Liver (tissue), 9 donors: Measurements from ENCODE around the gene RAB22A. TPM values are rescaled to one million over a fixed set of nuclear protein-coding genes. Genes with fewer than 3 reads are reported as not detected.
"Not testable (repeated sequence)": the region's sequence is repeated elsewhere in the genome, so short reads cannot be mapped to it uniquely, and the experiment has no call there.

Source experiments
- DNase-seq: peaks from one replicate; pipeline ENCODE4 v3.0.0-alpha.2; 2017; ENCODE audit warnings: low spot score
- H3K27ac ChIP-seq, 2 donors: one replicate each; pipeline ENCODE4 v1.7.0; 2013; ENCODE audit warnings: inconsistent platforms in 2 of 2, low read length in 2 of 2, control low read depth in 1 of 2, low read depth in 1 of 2, mild to moderate bottlenecking in 1 of 2
- H3K27me3 ChIP-seq, 4 donors: one replicate each; pipeline versions ENCODE4 v1.6.1 to v1.7.0; 2013; ENCODE audit warnings: low read length in 3 of 4, inconsistent platforms in 1 of 4, mild to moderate bottlenecking in 1 of 4, moderate library complexity in 1 of 4; ENCODE audit not compliant: control insufficient read depth in 4 of 4, insufficient read depth in 4 of 4
- H3K36me3 ChIP-seq, 4 donors: one replicate each; pipeline versions ENCODE4 v1.6.1 to v1.7.0; 2013; ENCODE audit warnings: low read length in 3 of 4, mild to moderate bottlenecking in 3 of 4, low read depth in 1 of 4, moderate library complexity in 1 of 4; ENCODE audit not compliant: control insufficient read depth in 4 of 4, insufficient read depth in 3 of 4
- H3K4me1 ChIP-seq, 4 donors: one replicate each; pipeline versions ENCODE4 v1.6.1 to v1.7.0; 2013; ENCODE audit warnings: low read length in 3 of 4, mild to moderate bottlenecking in 3 of 4, moderate library complexity in 1 of 4; ENCODE audit not compliant: control insufficient read depth in 4 of 4, insufficient read depth in 4 of 4
- H3K4me3 ChIP-seq, 3 donors: one replicate each; pipeline versions ENCODE4 v1.6.1 to v1.7.0; 2013; ENCODE audit warnings: low read length in 3 of 3, control low read depth in 1 of 3, low read depth in 1 of 3, mild to moderate bottlenecking in 1 of 3
- H3K9ac ChIP-seq, 2 donors: one replicate each; pipeline ENCODE4 v1.7.0; 2013; ENCODE audit warnings: low read length in 2 of 2, mild to moderate bottlenecking in 2 of 2, moderate library complexity in 2 of 2, control low read depth in 1 of 2, low read depth in 1 of 2
- H3K9me3 ChIP-seq, 4 donors: one replicate each; pipeline versions ENCODE4 v1.6.1 to v1.7.0; 2013; ENCODE audit warnings: low read length in 3 of 4; ENCODE audit not compliant: control insufficient read depth in 4 of 4
- EGR1 ChIP-seq, 2 donors: IDR thresholded peaks; 2 replicates each; pipeline ENCODE4 v1.6.1; 2016 to 2018; ENCODE audit warnings: antibody characterized with exemption in 2 of 2, low read depth in 2 of 2
- FOXA1 ChIP-seq: IDR thresholded peaks from 2 replicates; pipeline ENCODE4 v1.6.1; 2016; ENCODE audit warnings: antibody characterized with exemption
- FOXA2 ChIP-seq: IDR thresholded peaks from 2 replicates; pipeline ENCODE4 v1.6.1; 2016; ENCODE audit warnings: antibody characterized with exemption
- HNF4A ChIP-seq, 2 donors: conservative IDR thresholded peaks; 2 replicates each; pipeline ENCODE4 v1.6.1; 2016; ENCODE audit warnings: antibody characterized with exemption in 2 of 2, mild to moderate bottlenecking in 2 of 2
- HNF4G ChIP-seq: IDR thresholded peaks from 2 replicates; pipeline ENCODE4 v1.6.1; 2016; ENCODE audit warnings: antibody characterized with exemption
- JUND ChIP-seq, 2 donors: IDR thresholded peaks; 2 replicates each; pipeline ENCODE4 v1.6.1; 2016; ENCODE audit warnings: antibody characterized with exemption in 2 of 2
- RAD21 ChIP-seq, 2 donors: IDR thresholded peaks; 2 replicates each; pipeline ENCODE4 v1.6.1; 2016; ENCODE audit warnings: antibody characterized with exemption in 2 of 2, mild to moderate bottlenecking in 2 of 2
- SP1 ChIP-seq: IDR thresholded peaks from 2 replicates; pipeline ENCODE4 v1.6.1; 2018; ENCODE audit warnings: antibody characterized with exemption, mild to moderate bottlenecking
- TAF1 ChIP-seq: conservative IDR thresholded peaks from 2 replicates; pipeline ENCODE4 v1.6.1; 2016; ENCODE audit warnings: antibody characterized with exemption, mild to moderate bottlenecking
- YY1 ChIP-seq: IDR thresholded peaks from 2 replicates; pipeline ENCODE4 v1.6.1; 2016; ENCODE audit warnings: antibody characterized with exemption, mild to moderate bottlenecking
- WGBS: extraction: QIAGEN DNeasy Blood & Tissue Kit; methylation state at CpG from one replicate; pipeline ENCODE4 v1.1.7; 2013; 5-methylcytosine and 5-hydroxymethylcytosine counted together
- polyA plus RNA-seq, 2 donors: library from polyadenylated mRNA; stranded (reverse) in 1 of 2; unstranded in 1 of 2; fragments of 200-250 nt in 1 of 2; fragments of >200 nt in 1 of 2; fragmentation: Nextera tagmentation in 1 of 2; extraction: Ambion mirVana in 1 of 2; gene quantifications; one replicate each; pipeline versions ENCODE4 v1.2.1 to v1.2.3, GENCODE V29; 2013 to 2015
- total RNA-seq, 2 donors: library from RNA; depleted of rRNA; stranded (reverse); fragments of >200 nt; gene quantifications; one replicate each; pipeline ENCODE4 v1.2.3, GENCODE V29; 2014
- TF ChIP-seq, protein P1 (sequence below): IDR thresholded peaks from 2 replicates; pipeline ENCODE4 v1.6.1; 2016; ENCODE audit warnings: antibody characterized with exemption
- TF ChIP-seq, protein P2 (sequence below): IDR thresholded peaks from 2 replicates; pipeline ENCODE4 v1.6.1; 2016; ENCODE audit warnings: antibody characterized with exemption
- TF ChIP-seq, protein P3 (sequence below): fragments of 150-350 bp; IDR thresholded peaks from 2 replicates; pipeline ENCODE4 v1.5.1; 2017; ENCODE audit warnings: improper control_type of control experiment, low read depth, low read length; ENCODE audit not compliant: missing input control
- TF ChIP-seq, protein P4 (sequence below): IDR thresholded peaks from 2 replicates; pipeline ENCODE4 v1.6.1; 2016; ENCODE audit warnings: antibody characterized with exemption
- donor health status: healthy.
- donor health status: healthy.
- donor health status: healthy.
- donor health status: healthy.
- donor health status: healthy.

The RAB22A gene
- total and polyA plus RNA-seq, 4 donors = 3.0 to 8.1 (median 5.8) TPM

DNA sequence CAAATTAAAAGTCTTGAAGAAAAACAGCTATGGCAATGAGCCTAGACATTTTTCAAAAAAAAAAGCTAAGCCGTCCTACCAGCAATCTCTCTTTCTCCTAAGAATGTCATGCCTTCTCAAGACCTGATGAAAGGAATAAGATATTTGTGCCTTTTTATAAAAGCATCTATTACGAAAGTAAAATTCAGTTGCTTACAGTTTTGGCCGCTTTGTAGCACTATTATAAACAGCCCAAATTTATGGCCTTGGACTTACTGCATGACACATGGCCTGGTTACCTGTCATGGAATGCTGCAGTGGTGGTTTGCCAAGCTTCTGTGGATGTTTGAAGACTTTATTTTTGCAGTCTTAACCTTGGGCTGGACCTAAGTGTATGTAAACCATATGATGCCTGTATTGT, 57.4 kb downstream of the RAB22A start:
- Histone ChIP-seq H3K9ac (no peak overlapping the region), H3K27ac (no peak overlapping the region), H3K27me3 (no peaks in the 10 kb centered on the region), H3K4me3 (no peak overlapping the region), H3K36me3 (peaks cover 0 to 5% (median under 1%) of the 10 kb centered on the region in 4 donors), H3K9me3 (no peaks in the 10 kb centered on the region), H3K4me1 (no peaks in the 10 kb centered on the region)
- TF ChIP-seq TAF1 (no peak), RAD21 (IDR thresholded peaks at IDR 0.05) (no peak), HNF4G (no peak), YY1 (no peak), EGR1 (IDR thresholded peaks at IDR 0.05; ENCODE audit: low read depth in 2 of 2) (no peak), JUND (IDR thresholded peaks at IDR 0.05) (no peak), FOXA1 (no peak), HNF4A (conservative IDR thresholded peaks at IDR 0.05) (no peak), SP1 (no peak), FOXA2 (no peak)
- TF ChIP-seq, protein P1, sequence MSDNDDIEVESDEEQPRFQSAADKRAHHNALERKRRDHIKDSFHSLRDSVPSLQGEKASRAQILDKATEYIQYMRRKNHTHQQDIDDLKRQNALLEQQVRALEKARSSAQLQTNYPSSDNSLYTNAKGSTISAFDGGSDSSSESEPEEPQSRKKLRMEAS = no peak
- TF ChIP-seq, protein P2, sequence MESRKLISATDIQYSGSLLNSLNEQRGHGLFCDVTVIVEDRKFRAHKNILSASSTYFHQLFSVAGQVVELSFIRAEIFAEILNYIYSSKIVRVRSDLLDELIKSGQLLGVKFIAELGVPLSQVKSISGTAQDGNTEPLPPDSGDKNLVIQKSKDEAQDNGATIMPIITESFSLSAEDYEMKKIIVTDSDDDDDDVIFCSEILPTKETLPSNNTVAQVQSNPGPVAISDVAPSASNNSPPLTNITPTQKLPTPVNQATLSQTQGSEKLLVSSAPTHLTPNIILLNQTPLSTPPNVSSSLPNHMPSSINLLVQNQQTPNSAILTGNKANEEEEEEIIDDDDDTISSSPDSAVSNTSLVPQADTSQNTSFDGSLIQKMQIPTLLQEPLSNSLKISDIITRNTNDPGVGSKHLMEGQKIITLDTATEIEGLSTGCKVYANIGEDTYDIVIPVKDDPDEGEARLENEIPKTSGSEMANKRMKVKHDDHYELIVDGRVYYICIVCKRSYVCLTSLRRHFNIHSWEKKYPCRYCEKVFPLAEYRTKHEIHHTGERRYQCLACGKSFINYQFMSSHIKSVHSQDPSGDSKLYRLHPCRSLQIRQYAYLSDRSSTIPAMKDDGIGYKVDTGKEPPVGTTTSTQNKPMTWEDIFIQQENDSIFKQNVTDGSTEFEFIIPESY = no peak
- TF ChIP-seq, protein P3, sequence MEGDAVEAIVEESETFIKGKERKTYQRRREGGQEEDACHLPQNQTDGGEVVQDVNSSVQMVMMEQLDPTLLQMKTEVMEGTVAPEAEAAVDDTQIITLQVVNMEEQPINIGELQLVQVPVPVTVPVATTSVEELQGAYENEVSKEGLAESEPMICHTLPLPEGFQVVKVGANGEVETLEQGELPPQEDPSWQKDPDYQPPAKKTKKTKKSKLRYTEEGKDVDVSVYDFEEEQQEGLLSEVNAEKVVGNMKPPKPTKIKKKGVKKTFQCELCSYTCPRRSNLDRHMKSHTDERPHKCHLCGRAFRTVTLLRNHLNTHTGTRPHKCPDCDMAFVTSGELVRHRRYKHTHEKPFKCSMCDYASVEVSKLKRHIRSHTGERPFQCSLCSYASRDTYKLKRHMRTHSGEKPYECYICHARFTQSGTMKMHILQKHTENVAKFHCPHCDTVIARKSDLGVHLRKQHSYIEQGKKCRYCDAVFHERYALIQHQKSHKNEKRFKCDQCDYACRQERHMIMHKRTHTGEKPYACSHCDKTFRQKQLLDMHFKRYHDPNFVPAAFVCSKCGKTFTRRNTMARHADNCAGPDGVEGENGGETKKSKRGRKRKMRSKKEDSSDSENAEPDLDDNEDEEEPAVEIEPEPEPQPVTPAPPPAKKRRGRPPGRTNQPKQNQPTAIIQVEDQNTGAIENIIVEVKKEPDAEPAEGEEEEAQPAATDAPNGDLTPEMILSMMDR = no peak
- WGBS = 97% methylated on average over 3 of the region's 3 CpGs
- DNase-seq = no peak

DNA sequence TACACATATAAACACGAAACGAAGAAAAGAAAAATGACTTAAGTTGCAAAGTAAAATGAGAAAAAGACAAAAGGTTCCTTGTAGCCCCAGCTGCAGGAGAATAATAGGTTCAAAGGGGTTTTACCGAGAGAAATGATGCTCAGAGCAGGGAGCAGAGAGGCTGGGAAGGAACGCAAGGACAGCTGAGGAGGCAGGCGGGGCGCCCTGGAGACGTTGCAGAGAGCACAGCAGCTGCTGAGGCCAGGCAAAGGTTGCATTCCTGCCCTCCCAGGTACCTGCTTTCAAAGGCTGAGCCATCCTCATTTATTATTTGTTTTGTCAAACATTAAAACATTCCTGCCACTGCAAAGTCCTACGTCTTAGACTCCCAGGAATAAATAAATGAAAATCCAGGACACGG, 63.3 kb downstream of the RAB22A start:
- Histone ChIP-seq H3K4me3 (no peak overlapping the region), H3K9ac (no peak overlapping the region), H3K27me3 (no peaks in the 10 kb centered on the region), H3K36me3 (no peaks in the 10 kb centered on the region), H3K4me1 (peaks cover 0 to 6% (median 1%) of the 10 kb centered on the region in 4 donors), H3K27ac (no peak overlapping the region), H3K9me3 (no peaks in the 10 kb centered on the region)
- WGBS = 76% methylated on average over 9 of the region's 9 CpGs
- TF ChIP-seq, protein P4, sequence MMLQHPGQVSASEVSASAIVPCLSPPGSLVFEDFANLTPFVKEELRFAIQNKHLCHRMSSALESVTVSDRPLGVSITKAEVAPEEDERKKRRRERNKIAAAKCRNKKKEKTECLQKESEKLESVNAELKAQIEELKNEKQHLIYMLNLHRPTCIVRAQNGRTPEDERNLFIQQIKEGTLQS = no peak
- DNase-seq = no peak

DNA sequence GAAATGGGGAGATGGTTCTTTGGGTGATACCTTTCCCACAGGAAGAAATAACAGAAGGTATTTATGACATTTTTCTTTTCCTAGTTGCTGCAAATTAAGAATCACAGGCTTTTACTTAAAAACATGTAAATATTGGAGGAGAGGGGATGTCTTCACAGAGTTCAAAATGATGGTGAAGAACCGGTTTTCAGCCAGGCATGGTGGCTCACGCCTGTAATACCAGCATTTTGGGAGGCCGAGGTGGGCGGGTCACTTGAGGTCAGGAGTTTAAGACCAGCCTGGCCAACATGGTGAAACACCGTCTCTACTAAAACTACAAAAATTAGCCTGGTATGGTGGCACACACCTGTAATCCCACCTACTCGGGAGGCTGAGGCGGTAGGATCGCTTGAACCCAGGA, 63.8 kb downstream of the RAB22A start:
- not testable (repeated sequence) for H3K36me3 ChIP-seq, H3K27ac ChIP-seq, H3K4me1 ChIP-seq, H3K9ac ChIP-seq, DNase-seq, H3K27me3 ChIP-seq, H3K9me3 ChIP-seq, H3K4me3 ChIP-seq
- 94% methylated on average over 8 of the region's 8 CpGs for WGBS
